HCT116 (cell line): ENCODE results near the gene THRA.

Source experiments
- CEBPB ChIP-seq: IDR thresholded peaks from 2 replicates; pipeline ENCODE4 v1.6.1; 2012; ENCODE audit warnings: low read depth
- CTCF ChIP-seq, 3 experiments: fragments of 200-600 bp in 1 of 3; sonication (generic) in 1 of 3; IDR thresholded peaks in 2 of 3; conservative IDR thresholded peaks in 1 of 3; 2 replicates each; pipeline ENCODE4 v1.5.1; 2012 to 2017; ENCODE audit warnings: low read depth in 2 of 3, low read length in 2 of 3, antibody characterized with exemption in 1 of 3, borderline replicate concordance in 1 of 3, control low read depth in 1 of 3, mild to moderate bottlenecking in 1 of 3, mixed read lengths in 1 of 3, mixed run types in 1 of 3, moderate library complexity in 1 of 3; ENCODE audit not compliant: insufficient read depth in 1 of 3
- EZH2phosphoT487 ChIP-seq: fragments of 200-600 bp; IDR thresholded peaks from 2 replicates; pipeline ENCODE4 v1.6.1; 2018; ENCODE audit warnings: antibody characterized with exemption, borderline replicate concordance
- JUND ChIP-seq: IDR thresholded peaks from 2 replicates; pipeline ENCODE4 v1.6.1; 2012
- MAX ChIP-seq: IDR thresholded peaks from 2 replicates; pipeline ENCODE4 v1.6.1; 2012
- POLR2A ChIP-seq: IDR thresholded peaks from 2 replicates; pipeline ENCODE4 v1.7.0; 2011; ENCODE audit warnings: borderline replicate concordance; ENCODE audit not compliant: insufficient read depth, insufficient read length; ENCODE audit errors: extremely low read depth
- POLR2AphosphoS5 ChIP-seq: IDR thresholded peaks from 2 replicates; pipeline ENCODE4 v1.6.1; 2011; ENCODE audit warnings: mild to moderate bottlenecking, low read depth, low read length, moderate library complexity

GRCh38 chr17:40094874-40095273 is 32.1 kb downstream of the THRA start:
- TF ChIP-seq CTCF (IDR thresholded peaks at IDR 0.05 in 2 of 3, conservative IDR thresholded peaks at IDR 0.05 in 1 of 3; ENCODE audit: borderline replicate concordance in 1 of 3, insufficient read depth in 1 of 3, low read depth in 2 of 3, low read length in 2 of 3) = no peak
- TF ChIP-seq POLR2A = no peak
- no peak for TF ChIP-seq CEBPB
- TF ChIP-seq EZH2phosphoT487 = no peak
- TF ChIP-seq POLR2AphosphoS5 = 0 out of 2 replicates have a peak, but pooled peaks have one; percentile 20
- no peak for TF ChIP-seq MAX
- no peak for TF ChIP-seq JUND
